HG03571 (cell line): ENCODE results near the gene CCDC85B.
"Not testable (repeated sequence)": the region's sequence is repeated elsewhere in the genome, so short reads cannot be mapped to it uniquely, and the experiment has no call there.

Source experiments
- ATAC-seq: cut with Tn5 transposase; IDR thresholded peaks from one replicate; pipeline ENCODE4 v1.9.1; 2021; ENCODE audit not compliant: unreplicated experiment

Gene CCDC85B

GRCh38 chr11:65890324-65891218 is at the start of gene CCDC85B:
Gene CCDC85B (plus strand): TSS chr11:65890673. CDS start chr11:65890784, 111 bp downstream.
- ATAC-seq, result peak; percentile 41

- no peak for ATAC-seq
These were observed 48.3 kb upstream of the CCDC85B start for GRCh38 chr11:65842144-65842543.

GRCh38 chr11:65843811-65844210 is 46.7 kb upstream of the CCDC85B start:
- no peak for ATAC-seq

- ATAC-seq, result no peak
These were observed 46.1 kb upstream of the CCDC85B start for GRCh38 chr11:65844231-65844872.

DNA sequence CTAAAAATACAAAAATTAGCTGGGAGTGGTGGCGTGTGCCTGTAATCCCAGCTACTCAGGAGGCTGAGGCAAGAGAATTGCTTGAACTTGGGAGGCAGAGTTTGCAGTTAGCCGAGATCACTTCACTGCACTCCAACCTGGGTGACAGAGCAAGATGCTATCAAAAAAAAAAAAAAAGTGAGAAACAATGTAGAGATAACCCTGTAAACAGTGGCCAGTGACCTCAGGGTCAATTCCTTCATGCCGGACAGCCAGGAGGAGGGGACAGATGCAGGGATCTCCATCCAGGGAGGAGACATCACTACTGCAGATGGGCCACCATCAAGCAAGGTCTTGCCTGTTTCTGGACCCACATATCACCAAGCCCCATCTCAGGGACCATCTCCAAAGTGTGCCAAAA is 42.7 kb upstream of the CCDC85B start:
- no peak for ATAC-seq

- ATAC-seq, result not testable (repeated sequence)
These were observed 41.8 kb upstream of the CCDC85B start for GRCh38 chr11:65848693-65849092.

DNA sequence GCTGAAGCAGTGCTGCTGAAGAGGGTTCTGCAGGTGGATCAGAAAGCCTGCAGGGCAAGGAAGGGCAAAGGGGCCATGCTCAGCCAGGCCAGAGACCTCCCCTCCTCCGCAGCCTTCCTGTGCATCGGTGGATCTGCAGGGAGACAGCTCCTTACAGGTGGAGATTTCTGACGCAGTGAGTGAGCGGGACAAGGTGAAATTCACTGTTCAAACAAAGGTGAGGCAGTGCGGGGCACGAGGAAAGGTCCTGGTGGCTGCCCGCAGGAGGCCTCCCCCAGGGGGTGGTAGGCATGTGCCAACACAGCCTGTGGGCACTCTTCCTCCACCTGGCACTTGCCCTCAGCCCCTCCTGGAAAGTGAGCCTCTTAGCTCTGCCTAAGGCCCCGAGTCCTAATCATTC is 41.1 kb upstream of the CCDC85B start:
- no peak for ATAC-seq

DNA sequence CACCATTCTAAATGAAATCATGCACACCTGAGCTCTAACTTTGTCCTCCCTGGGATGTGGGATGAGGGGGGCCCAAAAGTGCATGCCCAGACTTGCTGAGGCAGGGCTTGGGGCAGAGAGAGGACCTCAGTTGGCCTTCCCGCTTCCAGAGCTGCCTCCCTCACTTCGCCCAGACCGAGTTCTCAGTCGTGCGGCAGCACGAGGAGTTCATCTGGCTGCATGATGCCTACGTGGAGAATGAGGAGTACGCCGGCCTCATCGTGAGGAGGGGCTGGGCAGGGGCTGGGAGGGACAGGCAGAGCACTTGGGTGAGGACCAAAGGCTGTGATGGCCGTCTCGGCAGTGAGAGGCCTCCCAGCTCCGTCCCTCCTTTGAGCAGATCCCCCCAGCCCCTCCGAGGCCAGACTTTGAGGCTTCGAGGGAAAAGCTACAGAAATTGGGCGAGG is 40.7 kb upstream of the CCDC85B start:
- ATAC-seq, result no peak

DNA sequence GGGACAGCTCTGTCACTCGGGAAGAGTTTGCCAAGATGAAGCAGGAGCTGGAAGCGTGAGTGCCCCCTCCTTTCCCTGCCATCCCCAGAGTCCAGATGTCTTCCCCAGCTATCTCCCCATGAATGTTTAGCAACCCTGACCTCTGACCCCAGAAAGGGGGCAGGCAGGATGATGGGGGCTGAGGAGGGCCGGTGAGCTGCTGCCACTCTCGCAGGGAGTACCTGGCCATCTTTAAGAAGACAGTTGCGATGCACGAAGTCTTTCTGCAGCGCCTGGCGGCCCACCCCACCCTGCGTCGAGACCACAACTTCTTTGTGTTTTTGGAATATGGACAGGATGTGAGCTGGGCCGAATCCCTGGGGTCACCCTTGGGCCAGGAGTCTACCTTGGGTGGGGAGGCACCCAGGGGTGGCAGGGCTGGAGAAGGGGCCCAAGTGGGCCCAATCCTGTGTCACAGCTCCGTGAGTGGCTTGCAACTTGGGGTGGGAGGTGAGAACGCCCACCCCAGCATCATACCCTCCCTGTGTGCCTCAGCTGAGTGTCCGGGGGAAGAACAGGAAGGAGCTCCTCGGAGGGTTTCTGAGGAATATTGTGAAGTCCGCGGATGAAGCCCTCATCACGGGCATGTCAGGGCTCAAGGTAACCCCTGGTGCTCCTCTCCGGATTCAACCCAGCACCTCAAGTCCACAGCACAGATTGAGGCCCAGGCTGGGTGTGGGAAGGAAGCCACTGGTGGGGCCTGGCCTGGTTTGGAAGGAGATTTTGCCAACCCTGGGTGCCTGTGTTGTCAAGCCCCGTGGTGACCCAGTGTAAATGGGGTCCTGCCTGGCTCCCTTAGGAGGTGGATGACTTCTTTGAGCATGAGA is 40.0 kb upstream of the CCDC85B start:
- no peak for ATAC-seq

GRCh38 chr11:65851083-65851579 is 39.3 kb upstream of the CCDC85B start:
- ATAC-seq, result no peak

DNA sequence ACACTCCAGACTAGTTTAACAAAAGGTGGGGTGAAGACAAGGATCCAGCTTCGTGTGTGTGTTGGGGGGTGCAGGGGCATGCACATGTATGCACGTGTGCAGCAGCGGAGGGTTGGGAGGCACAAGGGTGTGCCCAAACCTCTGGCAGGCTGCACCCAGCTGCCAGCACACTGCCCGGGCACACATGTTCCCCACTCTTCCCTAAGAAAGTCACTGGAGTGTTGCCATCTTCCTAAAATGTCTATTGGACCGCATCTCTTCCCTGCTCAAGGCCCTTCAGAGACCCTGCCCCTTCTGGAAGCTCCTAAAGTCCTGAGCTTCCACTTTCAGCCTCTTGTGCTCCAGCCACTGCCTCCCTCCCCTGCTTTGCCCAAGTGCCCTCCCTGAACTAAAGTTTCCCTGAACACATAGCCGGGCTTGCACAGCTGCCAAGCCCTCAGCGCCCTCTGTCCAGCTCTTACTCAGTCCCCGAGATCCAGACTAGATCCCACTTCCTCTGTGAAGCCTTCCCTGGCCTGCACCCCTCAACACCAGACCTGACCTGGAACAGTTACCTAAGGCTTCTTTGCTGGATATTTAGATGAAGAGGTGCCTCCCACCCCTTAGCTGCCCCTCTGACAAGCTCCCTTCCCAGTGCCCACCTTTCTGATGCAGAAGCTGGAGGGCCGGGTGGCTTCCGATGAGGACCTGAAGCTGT is 38.5 kb upstream of the CCDC85B start:
- no peak for ATAC-seq

DNA sequence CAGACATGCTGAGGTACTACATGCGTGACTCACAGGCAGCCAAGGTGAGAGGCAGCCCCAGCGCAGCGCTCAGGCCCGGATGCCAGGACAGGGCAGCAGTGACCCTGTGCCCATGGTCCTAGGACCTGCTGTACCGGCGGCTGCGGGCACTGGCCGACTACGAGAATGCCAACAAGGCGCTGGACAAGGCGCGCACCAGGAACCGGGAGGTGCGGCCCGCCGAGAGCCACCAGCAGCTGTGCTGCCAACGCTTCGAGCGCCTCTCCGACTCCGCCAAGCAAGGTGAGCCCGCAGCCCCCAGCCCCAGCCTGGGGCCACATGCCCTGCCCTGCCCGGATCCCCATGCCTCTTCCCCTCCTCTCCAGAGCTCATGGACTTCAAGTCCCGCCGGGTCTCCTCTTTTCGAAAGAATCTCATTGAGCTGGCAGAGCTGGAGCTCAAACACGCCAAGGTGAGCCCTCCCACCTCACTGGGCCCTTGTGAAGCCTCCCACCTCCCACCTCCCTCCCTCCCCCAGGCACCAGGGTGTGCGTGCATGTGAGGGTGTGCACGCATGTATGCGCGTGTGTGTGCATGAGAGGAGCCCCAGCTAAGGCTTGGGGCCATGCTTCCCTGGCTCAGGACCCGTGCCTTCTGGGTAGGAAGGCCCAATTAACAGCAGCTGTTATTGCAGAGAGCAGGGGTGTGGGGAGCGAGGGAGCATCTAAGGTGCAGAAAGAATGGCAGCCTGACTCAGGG is 37.8 kb upstream of the CCDC85B start:
- no peak for ATAC-seq

- no peak for ATAC-seq
These were observed 37.1 kb upstream of the CCDC85B start for GRCh38 chr11:65853246-65853979.

DNA sequence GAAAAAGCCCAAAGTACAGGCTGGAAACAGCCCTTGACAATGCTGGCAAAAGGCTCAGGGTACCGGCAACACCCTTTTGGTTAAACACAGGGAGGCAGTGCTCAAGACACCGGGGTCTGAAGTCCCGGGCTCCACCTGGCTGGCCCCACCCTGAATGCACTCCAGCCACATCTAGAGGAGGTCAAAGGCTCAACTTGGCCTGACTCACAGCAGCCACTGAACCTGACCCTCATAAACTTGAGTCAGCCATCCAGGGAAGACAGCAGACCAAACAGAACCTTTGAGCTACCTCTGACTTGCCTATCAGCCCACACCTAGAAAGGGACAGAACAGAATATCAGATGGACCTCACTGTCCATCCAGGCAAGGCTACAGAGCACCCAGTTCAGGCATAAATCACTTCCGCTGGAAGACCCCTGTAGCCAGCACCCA is 36.3 kb upstream of the CCDC85B start:
- no peak for ATAC-seq

DNA sequence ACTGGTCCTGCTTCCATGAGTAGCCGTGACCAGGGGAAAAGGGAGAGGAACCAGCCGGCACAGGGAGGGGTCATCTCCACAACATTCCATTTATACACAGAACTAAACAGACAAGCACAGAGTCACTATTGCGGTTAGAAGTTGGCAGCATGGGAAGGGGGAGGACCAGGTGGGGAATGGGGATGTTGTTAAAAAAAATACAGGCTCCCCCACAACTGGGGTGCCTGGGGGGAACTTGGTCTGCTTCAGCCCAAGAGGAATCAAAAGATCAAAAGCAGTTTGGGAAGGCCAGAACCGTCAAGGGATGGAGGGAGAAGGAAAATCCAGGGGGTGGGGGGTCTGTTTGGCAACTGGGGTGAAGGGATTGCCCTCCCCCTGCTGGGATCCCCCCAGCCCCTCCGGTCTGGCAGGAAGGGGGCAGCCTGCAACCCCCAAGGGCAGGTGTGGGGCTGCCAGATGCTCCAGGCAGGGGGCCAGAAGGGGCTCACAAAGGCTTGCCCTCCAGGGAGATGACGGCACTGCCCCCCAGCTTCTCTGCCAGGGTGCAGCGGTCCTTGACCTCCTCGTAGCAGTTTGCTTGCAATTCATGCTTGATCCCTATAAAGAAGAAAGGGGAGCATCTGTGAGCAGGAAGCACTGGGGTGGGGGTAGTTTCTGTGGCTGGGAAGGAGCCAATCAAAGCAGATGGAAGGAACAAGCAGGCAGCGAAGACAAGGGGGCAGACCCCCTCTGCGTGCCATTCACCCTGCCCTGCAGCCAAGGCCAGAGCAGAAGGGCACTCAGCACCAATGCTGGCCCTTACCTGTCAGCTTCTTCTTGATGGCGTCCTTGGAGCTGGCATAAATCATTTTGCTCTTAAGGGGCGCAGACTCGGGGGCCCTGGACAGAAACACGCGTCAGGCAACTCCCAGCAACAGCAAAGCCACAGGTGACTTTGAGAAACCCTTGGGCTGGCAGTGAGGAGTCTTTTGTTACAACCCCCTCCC is 35.3 kb upstream of the CCDC85B start:
- no peak for ATAC-seq

DNA sequence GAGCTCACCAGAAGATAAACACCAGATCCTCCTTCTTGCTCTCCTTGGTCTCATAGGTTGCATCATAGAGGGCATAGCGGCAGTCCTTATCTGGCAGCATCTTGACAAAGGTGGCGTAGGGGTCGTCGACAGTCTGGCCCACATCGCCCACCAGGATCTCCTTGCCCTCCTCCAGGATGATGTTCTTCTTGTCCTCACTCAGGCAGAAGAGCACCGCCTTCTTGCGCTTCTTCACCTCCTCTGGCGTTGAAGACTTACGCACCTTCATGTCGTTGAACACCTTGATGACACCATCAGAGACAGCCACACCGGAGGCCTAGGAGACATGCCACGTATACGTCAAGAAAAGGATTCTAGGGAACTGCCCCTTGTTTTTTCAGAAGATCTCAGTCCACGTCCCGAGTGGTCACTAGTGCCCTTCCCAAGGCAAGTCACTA is 34.5 kb upstream of the CCDC85B start:
- no peak for ATAC-seq

DNA sequence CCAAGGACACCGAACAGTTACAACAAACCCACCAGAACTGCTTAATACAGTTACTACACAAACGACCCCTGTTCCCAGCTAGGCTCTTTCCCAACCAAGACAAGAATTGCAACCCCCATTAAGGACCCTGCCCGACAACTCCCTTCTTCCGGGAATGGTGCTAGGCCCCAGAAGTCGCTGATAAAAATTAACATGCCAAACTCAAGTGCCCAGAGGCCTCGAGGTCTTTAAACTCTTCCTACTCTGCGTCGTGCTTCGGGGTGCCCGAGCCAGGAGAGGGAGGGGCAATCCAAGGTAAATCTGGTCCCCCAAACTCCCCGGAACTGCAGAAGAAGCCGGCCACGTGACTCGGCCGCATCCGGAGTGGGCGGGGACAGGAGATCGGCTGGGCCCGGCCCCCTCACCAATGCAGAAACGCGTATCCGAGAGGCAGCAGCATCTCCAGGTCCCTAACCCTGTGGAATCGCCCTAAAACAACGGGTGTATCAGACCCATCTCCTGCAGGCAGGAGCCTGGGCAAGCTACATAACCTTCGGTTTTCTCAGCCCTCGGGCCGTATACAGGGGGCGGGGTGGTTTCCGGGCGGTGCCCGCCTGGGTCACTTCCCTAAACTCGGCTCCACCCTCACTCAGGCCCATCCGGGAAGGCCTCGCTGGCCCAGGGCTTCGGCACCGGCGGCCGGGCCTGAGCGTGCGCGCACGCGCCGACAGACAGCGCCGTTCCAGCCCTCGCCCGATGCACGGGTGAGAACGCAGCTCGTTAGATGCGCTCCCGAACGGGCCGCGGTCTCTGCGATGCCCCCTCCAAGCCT is 33.6 kb upstream of the CCDC85B start:
- peak; percentile 31 for ATAC-seq
